ENCODE measurements around the gene TMEFF2.

- TF ChIP-seq EZH2 (IDR thresholded peaks at IDR 0.05; ENCODE audit: borderline replicate concordance, control insufficient read depth, low read depth, low read length) (no peak), POLR2AphosphoS2 (IDR thresholded peaks at IDR 0.05; ENCODE audit: low read depth, low read length) (no peak), CTCF (IDR thresholded peaks at IDR 0.05 in 2 of 3, conservative IDR thresholded peaks at IDR 0.05 in 1 of 3; ENCODE audit: control insufficient read depth in 2 of 3, extremely low read depth in 1 of 3, insufficient read depth in 1 of 3, low read depth in 3 of 3, low read length in 3 of 3) (no peak), PBX3 (IDR thresholded peaks at IDR 0.05; ENCODE audit: insufficient replicate concordance, low read depth, low read length) (no peak), CREB1 (IDR thresholded peaks at IDR 0.05; ENCODE audit: low read depth) (no peak), NKRF (conservative IDR thresholded peaks at IDR 0.05) (no peak), ZNF384 (IDR thresholded peaks at IDR 0.05; ENCODE audit: borderline replicate concordance, low read depth, low read length) (no peak), SMC3 (IDR thresholded peaks at IDR 0.05; ENCODE audit: borderline replicate concordance, low read length) (no peak)
Observed at GRCh38 chr2:192127434-192127833, 67.3 kb downstream of the TMEFF2 start.
